Neural progenitor cell (in vitro differentiated cells): Measurements from ENCODE around the gene DBH.

Source experiments
- EZH2 ChIP-seq: fragments of 200-600 bp; sonication (generic); IDR thresholded peaks from 2 replicates; pipeline ENCODE4 v1.6.1; 2017; ENCODE audit warnings: antibody characterized with exemption, mild to moderate bottlenecking, moderate library complexity
- EZH2phosphoT487 ChIP-seq: fragments of 200-600 bp; sonication (generic); IDR thresholded peaks from 2 replicates; pipeline ENCODE4 v1.6.1; 2017; ENCODE audit warnings: antibody characterized with exemption
- TF ChIP-seq, protein P1 (sequence below): fragments of 200-600 bp; sonication (generic); IDR thresholded peaks from 2 replicates; pipeline ENCODE4 v1.5.1; 2017; ENCODE audit warnings: antibody characterized with exemption, mild to moderate bottlenecking

DNA sequence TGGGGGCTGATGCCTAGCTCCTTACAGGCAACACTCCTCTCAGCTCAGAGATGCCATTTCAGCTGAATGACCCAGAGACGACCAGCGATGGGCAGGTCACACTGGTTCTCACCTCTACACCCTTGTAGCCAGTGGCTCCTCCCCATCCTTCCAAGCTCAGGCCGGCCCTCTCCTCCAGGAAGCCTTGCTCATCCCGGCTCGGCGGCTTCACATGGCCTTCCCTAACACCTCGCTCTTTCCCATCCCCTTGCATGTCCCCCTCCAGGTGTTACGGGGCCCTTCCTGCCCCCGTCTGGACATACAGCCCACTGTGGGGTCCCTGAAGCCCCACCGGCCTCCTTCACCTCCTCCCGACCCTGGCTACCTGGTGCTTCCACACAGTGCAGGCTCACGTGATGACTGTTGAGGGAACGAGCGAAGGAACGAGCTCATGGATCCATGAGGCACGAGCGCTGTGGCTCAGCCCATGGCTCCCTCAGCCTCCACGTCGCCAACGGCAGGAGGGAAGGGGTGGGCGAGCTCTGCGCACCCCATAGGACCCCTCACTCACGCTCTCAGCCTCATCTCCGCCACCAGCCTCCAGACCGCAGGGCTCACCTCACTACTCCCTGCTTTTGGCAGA lies 56.3 kb downstream of the DBH start:
- TF ChIP-seq, protein P1, sequence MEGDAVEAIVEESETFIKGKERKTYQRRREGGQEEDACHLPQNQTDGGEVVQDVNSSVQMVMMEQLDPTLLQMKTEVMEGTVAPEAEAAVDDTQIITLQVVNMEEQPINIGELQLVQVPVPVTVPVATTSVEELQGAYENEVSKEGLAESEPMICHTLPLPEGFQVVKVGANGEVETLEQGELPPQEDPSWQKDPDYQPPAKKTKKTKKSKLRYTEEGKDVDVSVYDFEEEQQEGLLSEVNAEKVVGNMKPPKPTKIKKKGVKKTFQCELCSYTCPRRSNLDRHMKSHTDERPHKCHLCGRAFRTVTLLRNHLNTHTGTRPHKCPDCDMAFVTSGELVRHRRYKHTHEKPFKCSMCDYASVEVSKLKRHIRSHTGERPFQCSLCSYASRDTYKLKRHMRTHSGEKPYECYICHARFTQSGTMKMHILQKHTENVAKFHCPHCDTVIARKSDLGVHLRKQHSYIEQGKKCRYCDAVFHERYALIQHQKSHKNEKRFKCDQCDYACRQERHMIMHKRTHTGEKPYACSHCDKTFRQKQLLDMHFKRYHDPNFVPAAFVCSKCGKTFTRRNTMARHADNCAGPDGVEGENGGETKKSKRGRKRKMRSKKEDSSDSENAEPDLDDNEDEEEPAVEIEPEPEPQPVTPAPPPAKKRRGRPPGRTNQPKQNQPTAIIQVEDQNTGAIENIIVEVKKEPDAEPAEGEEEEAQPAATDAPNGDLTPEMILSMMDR = no peak
- TF ChIP-seq EZH2 (no peak), EZH2phosphoT487 (no peak)
